HepG2 (cell line): ENCODE measurements around the gene DAD1. TPM values are rescaled to one million over a fixed set of nuclear protein-coding genes. Genes with fewer than 3 reads are reported as not detected.

Experiments used
- ELF4 ChIP-seq: sonication (generic); formaldehyde crosslinking; IDR thresholded peaks from 2 replicates; pipeline ENCODE4 v1.5.0; 2020; ENCODE audit warnings: missing genetic modification reagents, mild to moderate bottlenecking, moderate library complexity, borderline replicate concordance
- ETV5 ChIP-seq: IDR thresholded peaks from 2 replicates; pipeline ENCODE4 v1.6.1; 2018; ENCODE audit warnings: missing biosample characterization, missing genetic modification reagents, inconsistent platforms, borderline replicate concordance
- KAT7 ChIP-seq: IDR thresholded peaks from 2 replicates; pipeline ENCODE4 v1.6.1; 2018; ENCODE audit warnings: borderline replicate concordance, missing compliant biosample characterization
- NFE2L2 ChIP-seq: fragments of 150-350 bp; IDR thresholded peaks from 2 replicates; pipeline ENCODE4 v1.6.1; 2014; ENCODE audit warnings: low read length
- POLR2A ChIP-seq, 2 experiments: IDR thresholded peaks; 2 replicates each; pipeline ENCODE4 v1.6.1; 2011; ENCODE audit warnings: low read depth in 2 of 2, low read length in 2 of 2, mild to moderate bottlenecking in 1 of 2, moderate library complexity in 1 of 2; ENCODE audit not compliant: insufficient read depth in 1 of 2
- PRDM10 ChIP-seq: sonication (generic); formaldehyde crosslinking; IDR thresholded peaks from 2 replicates; pipeline ENCODE4 v1.4.0; 2020; ENCODE audit warnings: low read depth, missing genetic modification reagents
- RFXANK ChIP-seq: IDR thresholded peaks from 2 replicates; pipeline ENCODE4 v1.6.1; 2016
- SAP130 ChIP-seq: IDR thresholded peaks from 2 replicates; pipeline ENCODE4 v1.6.1; 2016; ENCODE audit warnings: low read depth
- SIX1 ChIP-seq: sonication (generic); formaldehyde crosslinking; IDR thresholded peaks from 2 replicates; pipeline ENCODE4 v1.4.0; 2020; ENCODE audit warnings: missing genetic modification reagents, borderline replicate concordance
- ZNF205 ChIP-seq: IDR thresholded peaks from 2 replicates; pipeline ENCODE4 v1.6.1; 2018; ENCODE audit warnings: missing biosample characterization, missing genetic modification reagents
- ZNF816 ChIP-seq: sonication (generic); formaldehyde crosslinking; IDR thresholded peaks from 2 replicates; pipeline ENCODE4 v1.8.0; 2022; ENCODE audit warnings: missing genetic modification reagents, mild to moderate bottlenecking, borderline replicate concordance
- polyA plus RNA-seq, 8 experiments: library from polyadenylated mRNA; depleted of rRNA in 3 of 8; stranded (reverse) in 7 of 8; unstranded in 1 of 8; fragments of >200 nt; fragmentation: Illumina TruSeq in 4 of 8; extraction: Trizol in 4 of 8; gene quantifications; 2 replicates each; pipeline versions ENCODE4 v1.2.1 to v1.2.3, GENCODE V29; 2011 to 2016; ENCODE audit warnings: low read depth in 4 of 8, missing spikeins in 1 of 8, mixed read lengths in 1 of 8; ENCODE audit not compliant: insufficient read depth in 1 of 8
- total RNA-seq, 5 experiments: library from RNA; depleted of rRNA; stranded (reverse); fragments of >200 nt; fragmentation: Illumina TruSeq; extraction: Trizol; gene quantifications; 2 replicates each; pipeline ENCODE4 v1.2.3, GENCODE V29; 2016; ENCODE audit warnings: low read depth in 1 of 5
- TF ChIP-seq, protein P1 (sequence below): sonication (generic); formaldehyde crosslinking; IDR thresholded peaks from 2 replicates; pipeline ENCODE4 v1.9.0; 2021; ENCODE audit warnings: mild to moderate bottlenecking, missing genetic modification reagents
- TF ChIP-seq, protein P2 (sequence below): sonication (generic); formaldehyde crosslinking; IDR thresholded peaks from 2 replicates; pipeline ENCODE4 v1.5.1; 2020; ENCODE audit warnings: mild to moderate bottlenecking, missing genetic modification reagents, borderline replicate concordance
- TF ChIP-seq, protein P3 (sequence below): IDR thresholded peaks from 2 replicates; pipeline ENCODE4 v1.4.0; 2020; ENCODE audit warnings: mild to moderate bottlenecking, missing genetic modification reagents

DAD1 gene
- total and polyA plus RNA-seq, 2 of the 13 experiments (the other 11 are each of a cell fraction or from before 2014, with no cell fraction given) = 558 to 626 TPM

GRCh38 chr14:22598896-22599244 is 9.8 kb upstream of the DAD1 start (continued):
- TF ChIP-seq, protein P1, sequence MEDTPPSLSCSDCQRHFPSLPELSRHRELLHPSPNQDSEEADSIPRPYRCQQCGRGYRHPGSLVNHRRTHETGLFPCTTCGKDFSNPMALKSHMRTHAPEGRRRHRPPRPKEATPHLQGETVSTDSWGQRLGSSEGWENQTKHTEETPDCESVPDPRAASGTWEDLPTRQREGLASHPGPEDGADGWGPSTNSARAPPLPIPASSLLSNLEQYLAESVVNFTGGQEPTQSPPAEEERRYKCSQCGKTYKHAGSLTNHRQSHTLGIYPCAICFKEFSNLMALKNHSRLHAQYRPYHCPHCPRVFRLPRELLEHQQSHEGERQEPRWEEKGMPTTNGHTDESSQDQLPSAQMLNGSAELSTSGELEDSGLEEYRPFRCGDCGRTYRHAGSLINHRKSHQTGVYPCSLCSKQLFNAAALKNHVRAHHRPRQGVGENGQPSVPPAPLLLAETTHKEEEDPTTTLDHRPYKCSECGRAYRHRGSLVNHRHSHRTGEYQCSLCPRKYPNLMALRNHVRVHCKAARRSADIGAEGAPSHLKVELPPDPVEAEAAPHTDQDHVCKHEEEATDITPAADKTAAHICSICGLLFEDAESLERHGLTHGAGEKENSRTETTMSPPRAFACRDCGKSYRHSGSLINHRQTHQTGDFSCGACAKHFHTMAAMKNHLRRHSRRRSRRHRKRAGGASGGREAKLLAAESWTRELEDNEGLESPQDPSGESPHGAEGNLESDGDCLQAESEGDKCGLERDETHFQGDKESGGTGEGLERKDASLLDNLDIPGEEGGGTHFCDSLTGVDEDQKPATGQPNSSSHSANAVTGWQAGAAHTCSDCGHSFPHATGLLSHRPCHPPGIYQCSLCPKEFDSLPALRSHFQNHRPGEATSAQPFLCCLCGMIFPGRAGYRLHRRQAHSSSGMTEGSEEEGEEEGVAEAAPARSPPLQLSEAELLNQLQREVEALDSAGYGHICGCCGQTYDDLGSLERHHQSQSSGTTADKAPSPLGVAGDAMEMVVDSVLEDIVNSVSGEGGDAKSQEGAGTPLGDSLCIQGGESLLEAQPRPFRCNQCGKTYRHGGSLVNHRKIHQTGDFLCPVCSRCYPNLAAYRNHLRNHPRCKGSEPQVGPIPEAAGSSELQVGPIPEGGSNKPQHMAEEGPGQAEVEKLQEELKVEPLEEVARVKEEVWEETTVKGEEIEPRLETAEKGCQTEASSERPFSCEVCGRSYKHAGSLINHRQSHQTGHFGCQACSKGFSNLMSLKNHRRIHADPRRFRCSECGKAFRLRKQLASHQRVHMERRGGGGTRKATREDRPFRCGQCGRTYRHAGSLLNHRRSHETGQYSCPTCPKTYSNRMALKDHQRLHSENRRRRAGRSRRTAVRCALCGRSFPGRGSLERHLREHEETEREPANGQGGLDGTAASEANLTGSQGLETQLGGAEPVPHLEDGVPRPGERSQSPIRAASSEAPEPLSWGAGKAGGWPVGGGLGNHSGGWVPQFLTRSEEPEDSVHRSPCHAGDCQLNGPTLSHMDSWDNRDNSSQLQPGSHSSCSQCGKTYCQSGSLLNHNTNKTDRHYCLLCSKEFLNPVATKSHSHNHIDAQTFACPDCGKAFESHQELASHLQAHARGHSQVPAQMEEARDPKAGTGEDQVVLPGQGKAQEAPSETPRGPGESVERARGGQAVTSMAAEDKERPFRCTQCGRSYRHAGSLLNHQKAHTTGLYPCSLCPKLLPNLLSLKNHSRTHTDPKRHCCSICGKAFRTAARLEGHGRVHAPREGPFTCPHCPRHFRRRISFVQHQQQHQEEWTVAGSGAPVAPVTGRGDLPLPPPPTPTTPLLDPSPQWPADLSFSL (CRISPR knock-in tag) = no peak
- TF ChIP-seq POLR2A (IDR thresholded peaks at IDR 0.05; ENCODE audit: insufficient read depth in 1 of 2, low read depth in 2 of 2, low read length in 2 of 2) (peak in 1 of 2 experiments; percentile 58; a peak in 2 of 4 replicates), SIX1 (CRISPR knock-in tag) (0 out of 2 replicates have a peak, but pooled peaks have one; percentile 39), ELF4 (CRISPR knock-in tag) (no peak), ETV5 (CRISPR knock-in tag) (0 out of 2 replicates have a peak, but pooled peaks have one; percentile 5), KAT7 (CRISPR knock-in tag) (0 out of 2 replicates have a peak, but pooled peaks have one; percentile 35), ZNF205 (CRISPR knock-in tag) (0 out of 2 replicates have a peak, but pooled peaks have one; percentile 2), SAP130 (CRISPR knock-in tag) (peak; percentile 90), ZNF816 (CRISPR knock-in tag) (0 out of 2 replicates have a peak, but pooled peaks have one; percentile 87), PRDM10 (CRISPR knock-in tag) (no peak), RFXANK (CRISPR knock-in tag) (peak; percentile 29; the same call in 1 of the 2 replicates), NFE2L2 (peak; percentile 93)
- TF ChIP-seq, protein P2, sequence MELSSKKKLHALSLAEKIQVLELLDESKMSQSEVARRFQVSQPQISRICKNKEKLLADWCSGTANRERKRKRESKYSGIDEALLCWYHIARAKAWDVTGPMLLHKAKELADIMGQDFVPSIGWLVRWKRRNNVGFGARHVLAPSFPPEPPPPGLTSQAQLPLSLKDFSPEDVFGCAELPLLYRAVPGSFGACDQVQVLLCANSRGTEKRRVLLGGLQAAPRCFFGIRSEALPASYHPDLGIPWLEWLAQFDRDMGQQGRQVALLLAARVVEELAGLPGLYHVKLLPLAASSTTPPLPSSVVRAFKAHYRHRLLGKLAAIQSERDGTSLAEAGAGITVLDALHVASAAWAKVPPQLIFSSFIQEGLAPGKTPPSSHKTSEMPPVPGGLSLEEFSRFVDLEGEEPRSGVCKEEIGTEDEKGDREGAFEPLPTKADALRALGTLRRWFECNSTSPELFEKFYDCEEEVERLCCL = peak; percentile 96; the same call in 1 of the 2 replicates
- TF ChIP-seq, protein P3, sequence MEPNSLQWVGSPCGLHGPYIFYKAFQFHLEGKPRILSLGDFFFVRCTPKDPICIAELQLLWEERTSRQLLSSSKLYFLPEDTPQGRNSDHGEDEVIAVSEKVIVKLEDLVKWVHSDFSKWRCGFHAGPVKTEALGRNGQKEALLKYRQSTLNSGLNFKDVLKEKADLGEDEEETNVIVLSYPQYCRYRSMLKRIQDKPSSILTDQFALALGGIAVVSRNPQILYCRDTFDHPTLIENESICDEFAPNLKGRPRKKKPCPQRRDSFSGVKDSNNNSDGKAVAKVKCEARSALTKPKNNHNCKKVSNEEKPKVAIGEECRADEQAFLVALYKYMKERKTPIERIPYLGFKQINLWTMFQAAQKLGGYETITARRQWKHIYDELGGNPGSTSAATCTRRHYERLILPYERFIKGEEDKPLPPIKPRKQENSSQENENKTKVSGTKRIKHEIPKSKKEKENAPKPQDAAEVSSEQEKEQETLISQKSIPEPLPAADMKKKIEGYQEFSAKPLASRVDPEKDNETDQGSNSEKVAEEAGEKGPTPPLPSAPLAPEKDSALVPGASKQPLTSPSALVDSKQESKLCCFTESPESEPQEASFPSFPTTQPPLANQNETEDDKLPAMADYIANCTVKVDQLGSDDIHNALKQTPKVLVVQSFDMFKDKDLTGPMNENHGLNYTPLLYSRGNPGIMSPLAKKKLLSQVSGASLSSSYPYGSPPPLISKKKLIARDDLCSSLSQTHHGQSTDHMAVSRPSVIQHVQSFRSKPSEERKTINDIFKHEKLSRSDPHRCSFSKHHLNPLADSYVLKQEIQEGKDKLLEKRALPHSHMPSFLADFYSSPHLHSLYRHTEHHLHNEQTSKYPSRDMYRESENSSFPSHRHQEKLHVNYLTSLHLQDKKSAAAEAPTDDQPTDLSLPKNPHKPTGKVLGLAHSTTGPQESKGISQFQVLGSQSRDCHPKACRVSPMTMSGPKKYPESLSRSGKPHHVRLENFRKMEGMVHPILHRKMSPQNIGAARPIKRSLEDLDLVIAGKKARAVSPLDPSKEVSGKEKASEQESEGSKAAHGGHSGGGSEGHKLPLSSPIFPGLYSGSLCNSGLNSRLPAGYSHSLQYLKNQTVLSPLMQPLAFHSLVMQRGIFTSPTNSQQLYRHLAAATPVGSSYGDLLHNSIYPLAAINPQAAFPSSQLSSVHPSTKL (CRISPR knock-in tag) = peak; percentile 36; the same call in 1 of the 2 replicates
